ENCODE measurements around the gene TBX19.

TBX19 gene

GRCh38 chr1:168360151-168361021, 79.7 kb downstream of the TBX19 start:
- Histone ChIP-seq H3K4me3 (ENCODE audit: extremely low read depth, insufficient read depth, low read length, poor library complexity, severe bottlenecking) (no peak overlapping the region), H3K36me3 (ENCODE audit: control insufficient read depth, insufficient read depth, low read length) (no peaks in the 10 kb centered on the region), H3K27ac (ENCODE audit: low read depth, low read length, severe bottlenecking) (peak overlapping the region; percentile 77), H3K9me3 (ENCODE audit: control insufficient read depth, low read length) (no peaks in the 10 kb centered on the region), H3K4me1 (ENCODE audit: control insufficient read depth, insufficient read depth, low read length, poor library complexity, severe bottlenecking) (peaks cover 11% of the 10 kb centered on the region)
- WGBS, 2 experiments (ENCODE audit: insufficient coverage in 2 of 2), result 80 to 90% methylated on average over 3 of the region's 7 CpGs

GRCh38 chr1:168361252-168361651, 80.6 kb downstream of the TBX19 start:
- WGBS, 2 experiments (ENCODE audit: insufficient coverage in 2 of 2), result 92 to 95% methylated on average over 2 of the region's 2 CpGs
- peaks cover 11% of the 10 kb centered on the region for H3K4me1 ChIP-seq (ENCODE audit: control insufficient read depth, insufficient read depth, low read length, poor library complexity, severe bottlenecking)
- no peaks in the 10 kb centered on the region for H3K36me3 ChIP-seq (ENCODE audit: control insufficient read depth, insufficient read depth, low read length)
- H3K27ac ChIP-seq (ENCODE audit: low read depth, low read length, severe bottlenecking), result peak overlapping the region; percentile 77
- no peaks in the 10 kb centered on the region for H3K9me3 ChIP-seq (ENCODE audit: control insufficient read depth, low read length)
- no peak overlapping the region for H3K4me3 ChIP-seq (ENCODE audit: extremely low read depth, insufficient read depth, low read length, poor library complexity, severe bottlenecking)

- Histone ChIP-seq H3K4me1 (ENCODE audit: control insufficient read depth, insufficient read depth, low read length, poor library complexity, severe bottlenecking) (peaks cover 11% of the 10 kb centered on the region), H3K27ac (ENCODE audit: low read depth, low read length, severe bottlenecking) (no peak overlapping the region)
- WGBS, 2 experiments (ENCODE audit: insufficient coverage in 2 of 2), result 100% methylated on average over 2 of the region's 4 CpGs; no CpG with 5 or more reads in 1 of the 2 experiments
Measured at GRCh38 chr1:168362991-168363390, 82.3 kb downstream of the TBX19 start.

More at GRCh38 chr1:168362991-168363390, 82.3 kb downstream of the TBX19 start:
- H3K4me3 ChIP-seq (ENCODE audit: extremely low read depth, insufficient read depth, low read length, poor library complexity, severe bottlenecking), result no peak overlapping the region
- no peaks in the 10 kb centered on the region for H3K36me3 ChIP-seq (ENCODE audit: control insufficient read depth, insufficient read depth, low read length)
- no peaks in the 10 kb centered on the region for H3K9me3 ChIP-seq (ENCODE audit: control insufficient read depth, low read length)
